WTC11 (cell line): Measurements from ENCODE around the gene FKBP7. TPM values are rescaled to one million over a fixed set of nuclear protein-coding genes. Genes with fewer than 3 reads are reported as not detected.

Source experiments
- ATAC-seq: fragments of 200-7000 bp; cut with Tn5 transposase; 2 replicates; pipeline ENCODE4 v1.10.0; 2021; ENCODE audit warnings: mild to moderate bottlenecking, moderate library complexity
- CTCF ChIA-PET: fragments of 300-600 bp; sonication (Branson Sonifier 250); formaldehyde crosslinking; loops from one replicate; lab custom pipeline; 2021; ENCODE audit warnings: antibody characterized with exemption; lab: Charles Lee
- POLR2A ChIA-PET: fragments of 350-600 bp; sonication (Branson Sonifier 250); formaldehyde crosslinking; loops from one replicate; lab custom pipeline; 2021; ENCODE audit warnings: antibody characterized with exemption; lab: Charles Lee
- DNase-seq: peaks from one replicate; pipeline ENCODE4 v3.0.0; 2021; ENCODE audit warnings: low spot score
- H3K27ac Mint-ChIP-seq: 2 replicates; pipeline ENCODE4 v1.8.0; 2021; ENCODE audit warnings: mixed read lengths
- H3K27me3 Mint-ChIP-seq: 2 replicates; pipeline ENCODE4 v1.8.0; 2021; ENCODE audit warnings: low read depth, mild to moderate bottlenecking, moderate library complexity, mixed read lengths
- H3K36me3 Mint-ChIP-seq: 2 replicates; pipeline ENCODE4 v1.8.0; 2021; ENCODE audit warnings: mixed read lengths
- H3K4me1 Mint-ChIP-seq: 2 replicates; pipeline ENCODE4 v1.8.0; 2022; ENCODE audit warnings: mixed read lengths
- H3K4me3 Mint-ChIP-seq: 2 replicates; pipeline ENCODE4 v1.8.0; 2021; ENCODE audit warnings: mild to moderate bottlenecking, moderate library complexity, mixed read lengths
- H3K9me3 Mint-ChIP-seq: 2 replicates; pipeline ENCODE4 v1.8.0; 2021; ENCODE audit warnings: mixed read lengths
- CTCF ChIP-seq: fragments of 200-600 bp; IDR thresholded peaks from 2 replicates; pipeline ENCODE4 v1.8.0; 2022; ENCODE audit warnings: antibody characterized with exemption
- GABPB1 ChIP-seq: sonication (generic); formaldehyde crosslinking; IDR thresholded peaks from 2 replicates; pipeline ENCODE4 v1.8.1; 2023; ENCODE audit warnings: mild to moderate bottlenecking, missing genetic modification reagents
- JAZF1 ChIP-seq: fragments of 250-450 bp; sonication (Bioruptor Pico); IDR thresholded peaks from 2 replicates; pipeline ENCODE4 v1.9.0; 2021; ENCODE audit warnings: moderate library complexity, mild to moderate bottlenecking, inconsistent platforms
- RORB ChIP-seq: fragments of 250-450 bp; sonication (Bioruptor Pico); IDR thresholded peaks from 2 replicates; pipeline ENCODE4 v1.9.0; 2021; ENCODE audit warnings: mild to moderate bottlenecking
- total RNA-seq: library from RNA; stranded (reverse); gene quantifications from 3 replicates; pipeline ENCODE4 v1.2.3, GENCODE V29; 2021

FKBP7 gene
- total RNA-seq, 1 experiment from 2014 or later = 3.2 TPM

DNA sequence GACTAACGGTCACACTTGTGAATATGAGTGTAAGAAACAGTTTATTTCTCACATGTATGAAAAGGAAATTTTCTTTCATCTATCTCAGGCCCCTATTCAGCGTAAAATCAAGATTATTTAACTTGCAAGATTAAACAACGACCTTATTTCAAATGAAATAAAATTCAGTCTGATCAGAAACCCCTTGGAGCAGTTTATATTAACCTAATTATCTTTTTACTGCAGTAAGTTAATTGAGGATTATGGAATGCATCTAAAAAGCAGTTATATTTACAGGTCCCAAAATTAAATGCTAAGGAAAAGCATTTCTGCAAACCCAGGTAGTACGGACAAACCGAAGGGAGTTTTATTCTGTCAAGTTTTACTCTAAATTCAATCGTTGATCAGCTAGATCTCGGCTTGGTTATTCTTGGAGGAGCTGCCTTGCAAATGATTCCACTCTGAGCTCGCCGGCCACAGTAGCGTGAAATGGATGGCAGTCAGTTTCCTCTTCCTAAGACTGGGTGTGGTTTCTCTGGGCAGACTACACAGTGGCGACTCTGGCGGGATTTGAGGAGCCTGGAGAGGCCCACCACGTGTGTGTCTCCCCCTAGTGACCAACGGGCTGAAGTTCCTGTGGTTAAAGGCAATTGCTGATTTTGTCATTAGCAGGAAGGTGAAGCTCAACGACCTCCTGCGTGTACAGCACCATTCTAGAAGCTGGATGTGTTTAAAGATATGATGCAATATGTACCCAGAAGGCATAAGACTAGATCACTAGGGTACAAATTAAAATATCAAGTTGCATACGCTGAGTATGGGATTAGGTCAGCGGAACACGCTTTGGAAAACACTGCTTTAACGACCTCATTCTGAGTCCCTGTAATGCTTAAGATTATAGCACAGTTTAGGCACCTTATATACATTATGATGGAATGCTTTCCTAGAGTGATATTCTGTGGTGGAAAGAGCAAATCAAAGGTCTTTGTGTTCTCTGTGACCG is 63.8 kb downstream of the FKBP7 start:
- peak overlapping the region; percentile 77 for H3K4me3 Mint-ChIP-seq
- H3K36me3 Mint-ChIP-seq = no peaks in the 10 kb centered on the region
- H3K4me1 Mint-ChIP-seq = peaks cover 13% of the 10 kb centered on the region
- peaks cover 9% of the 10 kb centered on the region; the same call in 1 of the 2 replicates for H3K27me3 Mint-ChIP-seq
- ATAC-seq (peak; percentile 88), DNase-seq (peak; percentile 88)
- TF ChIP-seq JAZF1 (no peak), CTCF (peak; percentile 84), GABPB1 (CRISPR knock-in tag) (peak; percentile 83), RORB (CRISPR knock-in tag) (no peak)
- no peaks in the 10 kb centered on the region for H3K9me3 Mint-ChIP-seq
- CTCF ChIA-PET = interaction anchor here (0.6 to 2.7 kb wide), 55 partner anchors 8 to 642 kb away, joined by 3 to 55 read pairs (median 3); partner anchors contain the start of genes PDE11A, PJVK, PRKRA and RBM45
- peak overlapping the region; percentile 92 for H3K27ac Mint-ChIP-seq
- POLR2A ChIA-PET = interaction anchor here (0.7 to 2.0 kb wide), 5 partner anchors 21 to 345 kb away, joined by 3 to 20 read pairs (median 3); partner anchors contain the start of genes PJVK, PRKRA and RBM45

Other genes with a start within 250 kb of the FKBP7 start
- gene PRKRA, start 27.4 kb downstream of the FKBP7 start, total RNA-seq = 55.4 to 57.6 TPM (median 55.4 TPM) in 3 replicates
- gene PJVK, start 27.2 kb downstream of the FKBP7 start, total RNA-seq = 2.5 to 6.8 TPM (median 4.4 TPM) in 3 replicates
- gene PLEKHA3, start 1.9 kb upstream of the FKBP7 start, total RNA-seq = 18.4 to 18.7 TPM (median 18.7 TPM) in 3 replicates